Measurements from ENCODE around the gene OPRL1.

Gene OPRL1

GRCh38 chr20:64080013-64080812, at the start of gene OPRL1:
TSS of gene OPRL1 (plus strand) at chr20:64080082. CDS start at chr20:64092721, 12,639 bp downstream.
- no peak for DNase-seq

- no peak for DNase-seq
These were observed 49.3 kb upstream of the OPRL1 start for GRCh38 chr20:64030371-64031134.

GRCh38 chr20:64031822-64032314, 48.0 kb upstream of the OPRL1 start:
- no peak for DNase-seq

- DNase-seq, result no peak
These were observed 46.9 kb upstream of the OPRL1 start for GRCh38 chr20:64032706-64033624.

- DNase-seq, result no peak
These were observed 45.8 kb upstream of the OPRL1 start for GRCh38 chr20:64033981-64034493.

- no peak for DNase-seq
These were observed 44.6 kb upstream of the OPRL1 start for GRCh38 chr20:64035066-64035932.

- DNase-seq, result no peak
These were observed 43.9 kb upstream of the OPRL1 start, which contains the start of gene C20orf204 for GRCh38 chr20:64035933-64036345. TSS of gene C20orf204 (plus strand) at chr20:64036182. CDS start at chr20:64036324, 142 bp downstream.

GRCh38 chr20:64036346-64037198, 43.3 kb upstream of the OPRL1 start:
- DNase-seq, result no peak

- no peak for DNase-seq
These were observed 42.7 kb upstream of the OPRL1 start for GRCh38 chr20:64037199-64037497.

- peak; percentile 44 for DNase-seq
These were observed 42.2 kb upstream of the OPRL1 start for GRCh38 chr20:64037498-64038213.

GRCh38 chr20:64038224-64038564, 41.7 kb upstream of the OPRL1 start:
- DNase-seq, result peak; percentile 68

- peak; percentile 79 for DNase-seq
These were observed 41.2 kb upstream of the OPRL1 start for GRCh38 chr20:64038565-64039292.

- peak; percentile 48 for DNase-seq
These were observed 40.4 kb upstream of the OPRL1 start for GRCh38 chr20:64039293-64040160.

- no peak for DNase-seq
These were observed 39.4 kb upstream of the OPRL1 start for GRCh38 chr20:64040231-64041039.

- DNase-seq, result no peak
These were observed 38.7 kb upstream of the OPRL1 start for GRCh38 chr20:64041040-64041780.

GRCh38 chr20:64041781-64042053, 38.2 kb upstream of the OPRL1 start:
- DNase-seq, result no peak

All from NCI-H146 (cell line).